ENCODE data around the gene CEP63. TPM values are rescaled to one million over a fixed set of nuclear protein-coding genes. Genes with fewer than 3 reads are reported as not detected.

The CEP63 gene
- total RNA-seq (ENCODE audit: low replicate concordance): 19.4 and 28.9 TPM in 2 replicates

- H3K4me3 ChIP-seq (ENCODE audit: low read depth, low read length): peak within 1 kb of the TSS; percentile 94
- no peak for TF ChIP-seq CTCF (IDR thresholded peaks at IDR 0.05; ENCODE audit: insufficient read depth, low read length)
These were observed at the start of gene CEP63, which contains the start of gene ANAPC13 for GRCh38 chr3:134485718-134486576. Gene CEP63 (plus strand): TSS chr3:134486057. CDS start chr3:134495321, 9,264 bp downstream. Gene ANAPC13 (minus strand): TSS chr3:134485985. CDS start chr3:134482904, 3,081 bp downstream.

GRCh38 chr3:134437211-134437752, 48.6 kb upstream of the CEP63 start:
- DNase-seq (ENCODE audit: low read depth): no peak
- TF ChIP-seq CTCF (IDR thresholded peaks at IDR 0.05; ENCODE audit: insufficient read depth, low read length): no peak
- H3K4me3 ChIP-seq (ENCODE audit: low read depth, low read length): no peak overlapping the region

More at GRCh38 chr3:134485718-134486576, at the start of gene CEP63, which contains the start of gene ANAPC13:
- DNase-seq (ENCODE audit: low read depth): peak; percentile 99

- TF ChIP-seq CTCF (IDR thresholded peaks at IDR 0.05; ENCODE audit: insufficient read depth, low read length): no peak
- DNase-seq (ENCODE audit: low read depth): no peak
- H3K4me3 ChIP-seq (ENCODE audit: low read depth, low read length): no peak overlapping the region
These were observed 44.5 kb upstream of the CEP63 start for GRCh38 chr3:134441321-134441720.

- peak; percentile 40 for DNase-seq (ENCODE audit: low read depth)
- H3K4me3 ChIP-seq (ENCODE audit: low read depth, low read length): no peak overlapping the region
- no peak for TF ChIP-seq CTCF (IDR thresholded peaks at IDR 0.05; ENCODE audit: insufficient read depth, low read length)
These were observed 44.0 kb upstream of the CEP63 start for GRCh38 chr3:134441821-134442220.

GRCh38 chr3:134445095-134445494, 40.8 kb upstream of the CEP63 start:
- DNase-seq (ENCODE audit: low read depth): no peak
- no peak for TF ChIP-seq CTCF (IDR thresholded peaks at IDR 0.05; ENCODE audit: insufficient read depth, low read length)
- no peak overlapping the region for H3K4me3 ChIP-seq (ENCODE audit: low read depth, low read length)

- no peak overlapping the region for H3K4me3 ChIP-seq (ENCODE audit: low read depth, low read length)
- DNase-seq (ENCODE audit: low read depth): peak; percentile 59
- TF ChIP-seq CTCF (IDR thresholded peaks at IDR 0.05; ENCODE audit: insufficient read depth, low read length): no peak
These were observed 40.2 kb upstream of the CEP63 start for GRCh38 chr3:134445636-134446035.

Measured in fibroblast of the aortic adventitia (primary cell).